GM23248 (cell line): ENCODE data around the gene EYA4. TPM values are rescaled to one million over a fixed set of nuclear protein-coding genes. Genes with fewer than 3 reads are reported as not detected.

Experiments
- DNase-seq: peaks from one replicate; pipeline ENCODE4 v3.0.0-alpha.2; 2015
- H2AFZ ChIP-seq: fragments of 200-600 bp; sonication (generic); 2 replicates; pipeline ENCODE4 v1.6.1; 2016; ENCODE audit warnings: antibody characterized with exemption
- H3F3A ChIP-seq: fragments of 200-600 bp; sonication (generic); 2 replicates; pipeline ENCODE4 v1.6.1; 2016; ENCODE audit warnings: mild to moderate bottlenecking, antibody characterized with exemption, mixed run types; ENCODE audit not compliant: insufficient read depth
- H3K27ac ChIP-seq: fragments of 200-600 bp; sonication (generic); 2 replicates; pipeline ENCODE4 v1.5.1; 2016; ENCODE audit warnings: mild to moderate bottlenecking
- H3K27me3 ChIP-seq: fragments of 200-600 bp; sonication (generic); replicated peaks from 2 replicates; pipeline ENCODE4 v1.6.1; 2016; ENCODE audit warnings: mild to moderate bottlenecking; ENCODE audit not compliant: insufficient read depth
- H3K36me3 ChIP-seq: fragments of 200-600 bp; sonication (generic); 2 replicates; pipeline ENCODE4 v1.6.1; 2016; ENCODE audit warnings: low read depth, mild to moderate bottlenecking
- H3K4me1 ChIP-seq: fragments of 200-600 bp; sonication (generic); 2 replicates; pipeline ENCODE4 v1.6.1; 2016; ENCODE audit warnings: mild to moderate bottlenecking; ENCODE audit not compliant: insufficient read depth
- H3K4me2 ChIP-seq: fragments of 200-600 bp; sonication (generic); one replicate; pipeline ENCODE4 v1.6.1; 2016; ENCODE audit warnings: mild to moderate bottlenecking; ENCODE audit not compliant: unreplicated experiment
- H3K4me3 ChIP-seq: fragments of 200-600 bp; sonication (generic); 2 replicates; pipeline ENCODE4 v1.5.1; 2016; ENCODE audit warnings: mild to moderate bottlenecking
- H3K79me2 ChIP-seq: fragments of 200-600 bp; sonication (generic); 2 replicates; pipeline ENCODE4 v1.6.1; 2016; ENCODE audit warnings: mild to moderate bottlenecking; ENCODE audit not compliant: insufficient read depth
- H3K9ac ChIP-seq: fragments of 200-600 bp; sonication (generic); 2 replicates; pipeline ENCODE4 v1.6.1; 2016; ENCODE audit warnings: mild to moderate bottlenecking
- H3K9me2 ChIP-seq: fragments of 200-600 bp; sonication (generic); 2 replicates; pipeline ENCODE4 v1.6.1; 2016; ENCODE audit warnings: mixed run types, mild to moderate bottlenecking, moderate library complexity; ENCODE audit not compliant: insufficient read depth
- H3K9me3 ChIP-seq: fragments of 200-600 bp; sonication (generic); one replicate; pipeline ENCODE4 v1.6.1; 2017; ENCODE audit warnings: low read depth
- H4K20me1 ChIP-seq: fragments of 200-600 bp; sonication (generic); 2 replicates; pipeline ENCODE4 v1.6.0; 2016; ENCODE audit not compliant: insufficient read depth
- EZH2 ChIP-seq: fragments of 200-600 bp; sonication (generic); IDR thresholded peaks from 2 replicates; pipeline ENCODE4 v1.6.1; 2018; ENCODE audit warnings: antibody characterized with exemption, mild to moderate bottlenecking; ENCODE audit not compliant: insufficient read depth, poor library complexity, severe bottlenecking
- EZH2phosphoT487 ChIP-seq: fragments of 200-600 bp; sonication (generic); IDR thresholded peaks from 2 replicates; pipeline ENCODE4 v1.6.1; 2018; ENCODE audit warnings: antibody characterized with exemption, moderate library complexity, mild to moderate bottlenecking, low read depth; ENCODE audit not compliant: insufficient read depth
- WGBS, 2 experiments: methylation state at CpG; one replicate each; pipeline ENCODE4 v1.1.6; 2015 to 2017; ENCODE audit warnings: low lambda C conversion rate in 2 of 2, low coverage in 1 of 2; ENCODE audit errors: missing lambda C conversion rate in 2 of 2; 5-methylcytosine and 5-hydroxymethylcytosine counted together
- in situ Hi-C: fragments of 300-500 bp; cut with MboI; formaldehyde crosslinking; loops from 2 replicates; pipeline ENCODE4 v1.15.0; 2020
- polyA plus RNA-seq: library from polyadenylated mRNA; unstranded; fragments of >200 nt; fragmentation: Nextera tagmentation; extraction: Ambion mirVana; gene quantifications from 2 replicates; pipeline ENCODE4 v1.2.1, GENCODE V29; 2016
- total RNA-seq: library from RNA; depleted of rRNA; stranded (reverse); fragments of >200 nt; shearing (Covaris generic); gene quantifications from 2 replicates; pipeline ENCODE4 v1.2.3, GENCODE V29; 2014

EYA4 gene
- total and polyA plus RNA-seq, 2 experiments from 2014 or later: not detected

GRCh38 chr6:133399426-133399825 lies 158.3 kb downstream of the EYA4 start:
- no peak overlapping the region for H3K4me3 ChIP-seq
- in situ Hi-C loops: no loop called here

DNA sequence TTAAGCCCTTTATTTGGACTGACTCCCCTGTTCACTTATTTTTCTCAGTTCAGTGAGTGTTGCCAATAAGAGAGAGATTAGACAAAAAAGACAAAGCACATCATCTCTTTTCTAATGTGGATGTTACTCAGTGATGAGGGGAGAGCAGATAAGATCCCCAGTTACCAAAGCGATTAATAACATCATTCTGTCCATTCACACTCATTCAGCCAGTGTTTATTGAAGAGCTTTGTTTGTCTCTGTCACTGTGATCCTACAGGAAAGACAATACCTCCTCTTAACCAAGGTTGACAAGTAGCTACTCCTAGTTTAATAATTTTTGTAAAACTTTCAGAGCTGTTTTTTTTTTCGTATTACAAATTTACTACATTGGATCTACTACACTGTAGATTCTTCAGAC lies 163.0 kb downstream of the EYA4 start:
- Histone ChIP-seq H3K79me2 (no peaks in the 10 kb centered on the region), H3K9ac (no peak overlapping the region), H3K27ac (no peak overlapping the region), H3K36me3 (no peaks in the 10 kb centered on the region), H2AFZ (no peak overlapping the region), H4K20me1 (no peaks in the 10 kb centered on the region), H3K4me2 (no peak overlapping the region), H3F3A (no peaks in the 10 kb centered on the region), H3K4me3 (no peak overlapping the region), H3K9me3 (no peaks in the 10 kb centered on the region), H3K27me3 (no peaks in the 10 kb centered on the region; the same call in 1 of the 2 replicates), H3K4me1 (no peaks in the 10 kb centered on the region), H3K9me2 (no peaks in the 10 kb centered on the region)
- in situ Hi-C loops: no loop called here
- TF ChIP-seq EZH2: no peak
- no peak for TF ChIP-seq EZH2phosphoT487
- no peak for DNase-seq
- WGBS, 2 experiments: 42 to 54% methylated on average over 2 of the region's 2 CpGs

More at GRCh38 chr6:133399426-133399825, 158.3 kb downstream of the EYA4 start:
- TF ChIP-seq EZH2phosphoT487 (no peak), EZH2 (no peak)
- Histone ChIP-seq H3K9me3 (no peaks in the 10 kb centered on the region), H2AFZ (no peak overlapping the region), H3K4me1 (no peaks in the 10 kb centered on the region), H3K9ac (no peak overlapping the region), H4K20me1 (no peaks in the 10 kb centered on the region), H3K36me3 (no peaks in the 10 kb centered on the region), H3K27ac (no peak overlapping the region), H3K27me3 (peaks cover 5% of the 10 kb centered on the region; the same call in 1 of the 2 replicates), H3F3A (no peaks in the 10 kb centered on the region), H3K9me2 (no peaks in the 10 kb centered on the region), H3K79me2 (no peaks in the 10 kb centered on the region), H3K4me2 (no peak overlapping the region)
- WGBS, 2 experiments: 4 to 5% methylated on average over 2 of the region's 2 CpGs
- DNase-seq: no peak

DNA sequence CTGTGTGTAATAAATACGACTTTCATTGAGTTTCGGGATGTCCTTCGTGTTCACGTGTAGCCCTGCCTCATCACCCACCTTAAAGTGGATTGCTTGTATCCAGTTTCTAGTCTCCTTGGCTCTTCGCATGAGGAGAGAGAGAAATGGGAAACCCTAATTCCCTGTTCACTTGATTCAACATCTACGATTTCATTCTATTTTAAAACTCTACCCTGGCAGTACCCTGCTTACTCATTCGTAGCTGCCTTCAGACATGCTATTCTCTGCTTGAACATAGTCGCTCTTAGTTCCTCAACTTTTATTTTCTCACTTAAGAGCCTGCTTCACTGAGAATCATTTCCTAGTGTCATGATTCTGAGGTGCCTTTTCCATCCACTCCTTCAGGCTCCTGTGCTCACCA lies 163.6 kb downstream of the EYA4 start:
- Histone ChIP-seq H3K27me3 (no peaks in the 10 kb centered on the region; the same call in 1 of the 2 replicates), H2AFZ (no peak overlapping the region), H3K79me2 (no peaks in the 10 kb centered on the region), H3K4me1 (no peaks in the 10 kb centered on the region), H3K36me3 (no peaks in the 10 kb centered on the region), H3K9ac (no peak overlapping the region), H3K4me3 (no peak overlapping the region), H3K9me2 (no peaks in the 10 kb centered on the region), H4K20me1 (no peaks in the 10 kb centered on the region), H3K4me2 (no peak overlapping the region), H3K9me3 (no peaks in the 10 kb centered on the region), H3F3A (no peaks in the 10 kb centered on the region), H3K27ac (no peak overlapping the region)
- DNase-seq: no peak
- in situ Hi-C loops: no loop called here
- TF ChIP-seq EZH2: no peak
- no peak for TF ChIP-seq EZH2phosphoT487
- 64 to 72% methylated on average over 8 of the region's 8 CpGs for WGBS, 2 experiments

GRCh38 chr6:133407320-133408100 lies 166.4 kb downstream of the EYA4 start:
- H3K4me1 ChIP-seq: no peaks in the 10 kb centered on the region
- no peak for TF ChIP-seq EZH2phosphoT487
- TF ChIP-seq EZH2: no peak
- H3F3A ChIP-seq: no peaks in the 10 kb centered on the region
- no peak for DNase-seq
- H3K79me2 ChIP-seq: no peaks in the 10 kb centered on the region
- H2AFZ ChIP-seq: no peak overlapping the region
- H3K27ac ChIP-seq: no peak overlapping the region
- H4K20me1 ChIP-seq: no peaks in the 10 kb centered on the region
- no peaks in the 10 kb centered on the region for H3K36me3 ChIP-seq
- H3K4me2 ChIP-seq: no peak overlapping the region
- WGBS, 2 experiments: 63 to 69% methylated on average over 3 of the region's 3 CpGs
- no peak overlapping the region for H3K4me3 ChIP-seq
- in situ Hi-C loops: no loop called here
- no peak overlapping the region for H3K9ac ChIP-seq
- no peaks in the 10 kb centered on the region for H3K9me3 ChIP-seq
- H3K27me3 ChIP-seq: no peaks in the 10 kb centered on the region; the same call in 1 of the 2 replicates
- H3K9me2 ChIP-seq: no peaks in the 10 kb centered on the region
